HCEC 1CT (cell line): ENCODE data around the gene CYP3A4.
"Not testable (repeated sequence)": the region's sequence is repeated elsewhere in the genome, so short reads cannot be mapped to it uniquely, and the experiment has no call there.

Source experiments
- DNase-seq: peaks from one replicate; pipeline ENCODE4 v3.0.0-alpha.2; 2017

Gene CYP3A4

GRCh38 chr7:99791667-99792369, 7.8 kb upstream of the CYP3A4 start:
- no peak for DNase-seq

- peak; percentile 57 for DNase-seq
Measured at GRCh38 chr7:99791021-99791420, 7.0 kb upstream of the CYP3A4 start.

GRCh38 chr7:99790407-99790806, 6.4 kb upstream of the CYP3A4 start:
- DNase-seq, result no peak

GRCh38 chr7:99789441-99790070, 5.6 kb upstream of the CYP3A4 start:
- peak; percentile 32 for DNase-seq

GRCh38 chr7:99788554-99788953, 4.6 kb upstream of the CYP3A4 start:
- peak; percentile 27 for DNase-seq

GRCh38 chr7:99786726-99787335, 2.8 kb upstream of the CYP3A4 start:
- no peak for DNase-seq

GRCh38 chr7:99785654-99786053, 1.7 kb upstream of the CYP3A4 start:
- DNase-seq, result not testable (repeated sequence)

- no peak for DNase-seq
Measured at GRCh38 chr7:99782012-99782953, 1.7 kb downstream of the CYP3A4 start.

- no peak for DNase-seq
Measured at GRCh38 chr7:99780588-99780987, 3.4 kb downstream of the CYP3A4 start.

- no peak for DNase-seq
Measured at GRCh38 chr7:99779949-99780348, 4.0 kb downstream of the CYP3A4 start.

GRCh38 chr7:99778880-99779279, 5.1 kb downstream of the CYP3A4 start:
- no peak for DNase-seq

- DNase-seq, result not testable (repeated sequence)
Measured at GRCh38 chr7:99773395-99773794, 10.6 kb downstream of the CYP3A4 start.

- no peak for DNase-seq
Measured at GRCh38 chr7:99772565-99772964, 11.4 kb downstream of the CYP3A4 start.

GRCh38 chr7:99769494-99769893, 14.5 kb downstream of the CYP3A4 start:
- not testable (repeated sequence) for DNase-seq

- no peak for DNase-seq
Measured at GRCh38 chr7:99768471-99768870, 15.5 kb downstream of the CYP3A4 start.

- DNase-seq, result no peak
Measured at GRCh38 chr7:99767662-99768061, 16.3 kb downstream of the CYP3A4 start.

- DNase-seq, result no peak
Measured at GRCh38 chr7:99766484-99767099, 17.4 kb downstream of the CYP3A4 start.

- no peak for DNase-seq
Measured at GRCh38 chr7:99764478-99764877, 19.5 kb downstream of the CYP3A4 start.

GRCh38 chr7:99762680-99763327, 21.2 kb downstream of the CYP3A4 start:
- no peak for DNase-seq

GRCh38 chr7:99755085-99755484, 28.9 kb downstream of the CYP3A4 start:
- DNase-seq, result no peak

- no peak for DNase-seq
Measured at GRCh38 chr7:99752356-99752755, 31.6 kb downstream of the CYP3A4 start.
